Measurements from ENCODE around the gene ZNF507.
"Not testable (repeated sequence)": the region's sequence is repeated elsewhere in the genome, so short reads cannot be mapped to it uniquely, and the experiment has no call there.

Gene ZNF507

DNA sequence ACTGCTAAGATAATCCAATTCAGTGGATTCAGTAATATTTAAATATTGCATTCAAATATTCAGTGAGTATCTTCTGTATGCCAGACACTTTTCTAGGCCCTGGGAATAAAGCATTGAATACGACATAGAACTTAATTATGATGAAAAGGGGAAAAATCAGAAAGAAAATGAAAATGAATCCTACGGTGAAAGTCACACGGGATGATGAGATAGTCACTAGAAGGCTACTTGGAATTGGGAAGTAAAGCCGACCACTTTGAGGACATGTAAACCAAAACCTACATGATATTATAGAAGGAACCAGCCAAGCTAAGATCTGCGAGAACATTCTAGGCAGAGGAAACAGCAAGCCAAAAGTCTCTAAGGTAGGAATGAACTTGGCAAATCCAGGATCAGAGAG, 70.3 kb downstream of the ZNF507 start:
- no peak for DNase-seq

DNA sequence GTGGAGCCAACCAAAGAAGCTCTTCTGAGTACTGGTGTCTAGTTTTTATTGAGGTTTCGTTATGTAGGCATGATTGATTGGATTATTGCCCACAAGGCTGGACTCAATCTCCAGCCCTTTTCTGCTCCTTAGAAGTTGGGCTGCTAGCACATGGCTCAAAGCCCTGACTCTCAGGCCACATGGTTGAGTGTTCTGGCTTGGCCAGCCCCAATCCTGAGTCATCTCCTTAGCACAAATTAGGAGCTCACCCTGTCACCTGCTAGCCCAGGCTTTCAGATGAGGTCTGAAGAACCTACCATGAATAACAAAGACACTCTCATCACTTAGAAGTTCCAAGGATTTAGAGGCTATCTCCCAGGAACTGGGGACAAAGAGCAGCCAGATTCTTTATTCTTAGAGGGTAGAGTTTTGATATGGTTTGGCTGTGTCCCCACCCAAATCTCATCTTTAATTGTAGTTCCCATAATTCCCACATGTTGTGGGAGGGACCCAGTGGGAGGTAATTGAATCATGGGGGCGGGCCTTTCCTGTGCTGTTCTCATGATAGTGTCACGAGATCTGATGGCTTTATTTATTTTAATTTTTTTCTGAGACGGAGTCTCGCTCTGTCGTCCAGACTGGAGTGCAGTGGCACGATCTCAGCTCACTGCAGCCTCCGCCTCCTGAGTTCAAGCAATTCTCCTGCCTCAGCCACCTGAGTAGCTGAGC, 71.5 kb downstream of the ZNF507 start:
- DNase-seq, result no peak

- no peak for DNase-seq
Observed at GRCh38 chr19:32418155-32418554, 72.7 kb downstream of the ZNF507 start.

GRCh38 chr19:32421589-32422361, 76.4 kb downstream of the ZNF507 start:
- DNase-seq, result no peak

DNA sequence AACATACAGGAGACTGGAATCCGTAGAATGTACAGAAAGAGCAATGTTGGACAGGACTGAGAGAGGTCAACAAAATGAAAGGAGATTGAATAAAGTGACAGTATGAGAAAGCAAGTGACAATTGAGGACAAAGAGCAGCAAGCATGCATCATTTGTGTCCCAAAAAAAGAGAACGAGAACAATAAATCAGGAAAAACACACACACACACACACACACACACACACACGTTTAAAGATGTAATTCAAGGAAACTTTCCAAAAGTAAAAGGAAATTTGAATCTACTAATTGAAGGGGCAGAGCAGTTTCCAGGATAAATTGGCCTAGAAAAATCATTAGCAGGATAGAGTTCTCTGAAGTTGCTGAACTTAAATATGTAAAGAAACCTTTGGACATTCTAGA, 77.0 kb downstream of the ZNF507 start:
- no peak for DNase-seq

GRCh38 chr19:32423944-32424343, 78.5 kb downstream of the ZNF507 start:
- not testable (repeated sequence) for DNase-seq

- no peak for DNase-seq
Observed at GRCh38 chr19:32427536-32427935, 82.1 kb downstream of the ZNF507 start.

GRCh38 chr19:32436692-32437091, 91.3 kb downstream of the ZNF507 start:
- DNase-seq, result no peak

GRCh38 chr19:32437096-32437495, 91.7 kb downstream of the ZNF507 start:
- DNase-seq, result no peak
